Esophagus squamous epithelium (tissue), 4 donors: ENCODE measurements around the gene CARMIL1.

Source experiments
- CTCF ChIP-seq, 6 experiments: fragments of 450-650 bp in 4 of 6; fragments of 200-600 bp in 2 of 6; sonication (generic) in 2 of 6; IDR thresholded peaks; one replicate each; pipeline ENCODE4 v1.5.1; 2016 to 2019; ENCODE audit warnings: antibody characterized with exemption in 6 of 6, mild to moderate bottlenecking in 4 of 6, moderate library complexity in 4 of 6
- POLR2A ChIP-seq, 4 donors: fragments of 450-650 bp; IDR thresholded peaks; one replicate each; pipeline ENCODE4 v1.6.1; 2017; ENCODE audit warnings: antibody characterized with exemption in 4 of 4, mild to moderate bottlenecking in 4 of 4, moderate library complexity in 3 of 4

- TF ChIP-seq CTCF (IDR thresholded peaks at IDR 0.05) (no peak), POLR2A (IDR thresholded peaks at IDR 0.05) (no peak)
Measured at GRCh38 chr6:25250878-25251277, 28.3 kb upstream of the CARMIL1 start.
